ENCODE data around the gene LRRC61.
"Not testable (repeated sequence)": the region's sequence is repeated elsewhere in the genome, so short reads cannot be mapped to it uniquely, and the experiment has no call there.

LRRC61 gene

GRCh38 chr7:150302908-150303310, 20.2 kb upstream of the LRRC61 start:
- H3K9me3 Mint-ChIP-seq; H3K27ac Mint-ChIP-seq; H3K4me1 Mint-ChIP-seq (ENCODE audit: low read depth); DNase-seq; H3K27me3 Mint-ChIP-seq; H3K36me3 Mint-ChIP-seq (ENCODE audit: low read depth); H3K4me3 Mint-ChIP-seq: not testable (repeated sequence)

- not testable (repeated sequence) for H3K9me3 Mint-ChIP-seq; H3K4me3 Mint-ChIP-seq; H3K4me1 Mint-ChIP-seq (ENCODE audit: low read depth); H3K36me3 Mint-ChIP-seq (ENCODE audit: low read depth); DNase-seq; H3K27ac Mint-ChIP-seq; H3K27me3 Mint-ChIP-seq
These were observed 18.5 kb upstream of the LRRC61 start for GRCh38 chr7:150304499-150305258.

GRCh38 chr7:150305259-150305902, 17.8 kb upstream of the LRRC61 start:
- H3K27me3 Mint-ChIP-seq; H3K4me1 Mint-ChIP-seq (ENCODE audit: low read depth); H3K36me3 Mint-ChIP-seq (ENCODE audit: low read depth); H3K4me3 Mint-ChIP-seq; H3K9me3 Mint-ChIP-seq; DNase-seq; H3K27ac Mint-ChIP-seq: not testable (repeated sequence)

- not testable (repeated sequence) for H3K9me3 Mint-ChIP-seq; H3K4me3 Mint-ChIP-seq; H3K27ac Mint-ChIP-seq; H3K36me3 Mint-ChIP-seq (ENCODE audit: low read depth); DNase-seq; H3K4me1 Mint-ChIP-seq (ENCODE audit: low read depth); H3K27me3 Mint-ChIP-seq
These were observed 17.3 kb upstream of the LRRC61 start for GRCh38 chr7:150305903-150306284.

- H3K27me3 Mint-ChIP-seq; H3K36me3 Mint-ChIP-seq (ENCODE audit: low read depth); H3K4me1 Mint-ChIP-seq (ENCODE audit: low read depth); H3K27ac Mint-ChIP-seq; DNase-seq; H3K4me3 Mint-ChIP-seq; H3K9me3 Mint-ChIP-seq: not testable (repeated sequence)
These were observed 16.8 kb upstream of the LRRC61 start for GRCh38 chr7:150306377-150306776.

GRCh38 chr7:150307129-150307528, 16.0 kb upstream of the LRRC61 start:
- Mint-ChIP-seq H3K27ac (no peak overlapping the region), H3K27me3 (no peaks in the 10 kb centered on the region), H3K36me3 (ENCODE audit: low read depth) (no peaks in the 10 kb centered on the region), H3K9me3 (no peaks in the 10 kb centered on the region), H3K4me1 (ENCODE audit: low read depth) (peaks cover 9% of the 10 kb centered on the region), H3K4me3 (no peak overlapping the region)
- DNase-seq, result no peak

GRCh38 chr7:150307904-150308303, 15.3 kb upstream of the LRRC61 start:
- Mint-ChIP-seq H3K4me1 (ENCODE audit: low read depth) (peaks cover 9% of the 10 kb centered on the region), H3K36me3 (ENCODE audit: low read depth) (no peaks in the 10 kb centered on the region), H3K4me3 (no peak overlapping the region), H3K9me3 (no peaks in the 10 kb centered on the region), H3K27ac (no peak overlapping the region), H3K27me3 (no peaks in the 10 kb centered on the region)
- no peak for DNase-seq

- no peak overlapping the region for H3K4me3 Mint-ChIP-seq
- no peak overlapping the region for H3K27ac Mint-ChIP-seq
- no peaks in the 10 kb centered on the region for H3K27me3 Mint-ChIP-seq
- DNase-seq, result no peak
- no peaks in the 10 kb centered on the region for H3K9me3 Mint-ChIP-seq
- peaks cover 9% of the 10 kb centered on the region for H3K4me1 Mint-ChIP-seq (ENCODE audit: low read depth)
- no peaks in the 10 kb centered on the region for H3K36me3 Mint-ChIP-seq (ENCODE audit: low read depth)
These were observed 14.6 kb upstream of the LRRC61 start for GRCh38 chr7:150308575-150308974.

GRCh38 chr7:150311146-150311545, 12.0 kb upstream of the LRRC61 start:
- Mint-ChIP-seq H3K36me3 (ENCODE audit: low read depth) (no peaks in the 10 kb centered on the region), H3K9me3 (no peaks in the 10 kb centered on the region), H3K27me3 (no peaks in the 10 kb centered on the region), H3K27ac (no peak overlapping the region), H3K4me1 (ENCODE audit: low read depth) (peaks cover 6% of the 10 kb centered on the region), H3K4me3 (no peak overlapping the region)
- no peak for DNase-seq

- no peak overlapping the region for H3K27ac Mint-ChIP-seq
- H3K27me3 Mint-ChIP-seq, result no peaks in the 10 kb centered on the region
- no peak for DNase-seq
- H3K4me1 Mint-ChIP-seq (ENCODE audit: low read depth), result peaks cover 6% of the 10 kb centered on the region
- no peaks in the 10 kb centered on the region for H3K9me3 Mint-ChIP-seq
- no peak overlapping the region for H3K4me3 Mint-ChIP-seq
- H3K36me3 Mint-ChIP-seq (ENCODE audit: low read depth), result no peaks in the 10 kb centered on the region
These were observed 11.4 kb upstream of the LRRC61 start for GRCh38 chr7:150311711-150312110.

- not testable (repeated sequence) for H3K27ac Mint-ChIP-seq; DNase-seq; H3K36me3 Mint-ChIP-seq (ENCODE audit: low read depth); H3K4me1 Mint-ChIP-seq (ENCODE audit: low read depth); H3K9me3 Mint-ChIP-seq; H3K27me3 Mint-ChIP-seq; H3K4me3 Mint-ChIP-seq
These were observed 10.3 kb upstream of the LRRC61 start for GRCh38 chr7:150312649-150313366.

GRCh38 chr7:150313367-150313809, 9.8 kb upstream of the LRRC61 start:
- no peaks in the 10 kb centered on the region for H3K9me3 Mint-ChIP-seq
- no peak for DNase-seq
- H3K4me1 Mint-ChIP-seq (ENCODE audit: low read depth), result peaks cover 10% of the 10 kb centered on the region
- H3K36me3 Mint-ChIP-seq (ENCODE audit: low read depth), result peaks cover 7% of the 10 kb centered on the region
- no peak overlapping the region for H3K27ac Mint-ChIP-seq
- H3K27me3 Mint-ChIP-seq, result no peaks in the 10 kb centered on the region
- H3K4me3 Mint-ChIP-seq, result no peak overlapping the region

- no peak for DNase-seq
- H3K4me1 Mint-ChIP-seq (ENCODE audit: low read depth), result peaks cover 7% of the 10 kb centered on the region
- H3K9me3 Mint-ChIP-seq, result no peaks in the 10 kb centered on the region
- H3K27ac Mint-ChIP-seq, result no peak overlapping the region
- H3K27me3 Mint-ChIP-seq, result no peaks in the 10 kb centered on the region
- peaks cover 11% of the 10 kb centered on the region for H3K36me3 Mint-ChIP-seq (ENCODE audit: low read depth)
- no peak overlapping the region for H3K4me3 Mint-ChIP-seq
These were observed 9.3 kb upstream of the LRRC61 start for GRCh38 chr7:150313870-150314269.

- Mint-ChIP-seq H3K4me1 (ENCODE audit: low read depth) (peaks cover 9% of the 10 kb centered on the region), H3K4me3 (no peak overlapping the region), H3K9me3 (no peaks in the 10 kb centered on the region), H3K27ac (no peak overlapping the region), H3K27me3 (no peaks in the 10 kb centered on the region), H3K36me3 (ENCODE audit: low read depth) (peaks cover 11% of the 10 kb centered on the region)
- DNase-seq, result no peak
These were observed 8.4 kb upstream of the LRRC61 start for GRCh38 chr7:150314639-150315239.

- H3K4me3 Mint-ChIP-seq, DNase-seq, H3K9me3 Mint-ChIP-seq, H3K27ac Mint-ChIP-seq, H3K27me3 Mint-ChIP-seq: not testable (repeated sequence)
- Mint-ChIP-seq H3K4me1 (ENCODE audit: low read depth) (peaks cover 30% of the 10 kb centered on the region), H3K36me3 (ENCODE audit: low read depth) (peaks cover 26% of the 10 kb centered on the region)
These were observed 6.2 kb upstream of the LRRC61 start for GRCh38 chr7:150316987-150317386.

Measured in activated T-cell treated with anti-CD3 and anti-CD28 coated beads, Interleukin-2, amount 50 U/mL, for 24 hours (primary cell).